HepG2 (cell line): ENCODE results near the gene LRRC45. TPM values are rescaled to one million over a fixed set of nuclear protein-coding genes. Genes with fewer than 3 reads are reported as not detected.
A peak's percentile ranks its signal among the peaks of the same experiment; 100 is the strongest.

ENCODE experiments used
- AHDC1 ChIP-seq: sonication (generic); formaldehyde crosslinking; IDR thresholded peaks from 2 replicates; pipeline ENCODE4 v1.5.1; 2020; ENCODE audit warnings: mild to moderate bottlenecking, missing genetic modification reagents, borderline replicate concordance
- DMTF1 ChIP-seq: sonication (generic); formaldehyde crosslinking; IDR thresholded peaks from 2 replicates; pipeline ENCODE4 v1.4.0; 2020; ENCODE audit warnings: mild to moderate bottlenecking, missing genetic modification reagents
- HMGA1 ChIP-seq: sonication (generic); formaldehyde crosslinking; conservative IDR thresholded peaks from 2 replicates; pipeline ENCODE4 v1.4.0; 2020; ENCODE audit warnings: missing genetic modification reagents
- KDM5A ChIP-seq: fragments of 200-600 bp; sonication (generic); IDR thresholded peaks from 2 replicates; pipeline ENCODE4 v1.7.0; 2018; ENCODE audit warnings: antibody characterized with exemption, mild to moderate bottlenecking, low read length, borderline replicate concordance
- KLF9 ChIP-seq: IDR thresholded peaks from 2 replicates; pipeline ENCODE4 v1.6.1; 2016; ENCODE audit warnings: low read depth
- MEF2D ChIP-seq: sonication (generic); formaldehyde crosslinking; IDR thresholded peaks from 2 replicates; pipeline ENCODE4 v1.5.1; 2020; ENCODE audit warnings: mild to moderate bottlenecking, missing genetic modification reagents
- MTF1 ChIP-seq: sonication (generic); formaldehyde crosslinking; IDR thresholded peaks from 2 replicates; pipeline ENCODE4 v1.5.0; 2020; ENCODE audit warnings: missing genetic modification reagents
- NR2F6 ChIP-seq, 2 experiments: IDR thresholded peaks; 2 replicates each; pipeline ENCODE4 v1.6.1; 2016; ENCODE audit warnings: antibody characterized with exemption in 1 of 2, mild to moderate bottlenecking in 1 of 2
- TCF7L2 ChIP-seq: IDR thresholded peaks from 2 replicates; pipeline ENCODE4 v1.6.1; 2011; ENCODE audit warnings: mild to moderate bottlenecking, low read depth, low read length, moderate library complexity
- ZNF12 ChIP-seq: sonication (generic); formaldehyde crosslinking; IDR thresholded peaks from 2 replicates; pipeline ENCODE4 v1.5.0; 2020; ENCODE audit warnings: missing genetic modification reagents
- ZNF343 ChIP-seq: sonication (generic); formaldehyde crosslinking; IDR thresholded peaks from 2 replicates; pipeline ENCODE4 v1.4.0; 2020; ENCODE audit warnings: mild to moderate bottlenecking, missing genetic modification reagents
- ZNF44 ChIP-seq: sonication (generic); formaldehyde crosslinking; IDR thresholded peaks from 2 replicates; pipeline ENCODE4 v1.5.1; 2020; ENCODE audit warnings: mild to moderate bottlenecking, missing genetic modification reagents
- ZNF501 ChIP-seq: sonication (generic); formaldehyde crosslinking; IDR thresholded peaks from 2 replicates; pipeline ENCODE4 v1.5.1; 2020; ENCODE audit warnings: mild to moderate bottlenecking, moderate library complexity, missing genetic modification reagents
- ZNF546 ChIP-seq: sonication (generic); formaldehyde crosslinking; conservative IDR thresholded peaks from 2 replicates; pipeline ENCODE4 v1.8.1; 2023; ENCODE audit warnings: mild to moderate bottlenecking, missing genetic modification reagents
- ZNF570 ChIP-seq: sonication (generic); formaldehyde crosslinking; IDR thresholded peaks from 2 replicates; pipeline ENCODE4 v1.4.0; 2020; ENCODE audit warnings: mild to moderate bottlenecking, missing genetic modification reagents, borderline replicate concordance
- ZNF766 ChIP-seq: sonication (generic); formaldehyde crosslinking; IDR thresholded peaks from 2 replicates; pipeline ENCODE4 v1.5.0; 2020; ENCODE audit warnings: missing genetic modification reagents, borderline replicate concordance
- ZSCAN22 ChIP-seq: sonication (generic); formaldehyde crosslinking; IDR thresholded peaks from 2 replicates; pipeline ENCODE4 v1.4.0; 2020; ENCODE audit warnings: mild to moderate bottlenecking, missing genetic modification reagents
- polyA plus RNA-seq, 8 experiments: library from polyadenylated mRNA; depleted of rRNA in 3 of 8; stranded (reverse) in 7 of 8; unstranded in 1 of 8; fragments of >200 nt; fragmentation: Illumina TruSeq in 4 of 8; extraction: Trizol in 4 of 8; gene quantifications; 2 replicates each; pipeline versions ENCODE4 v1.2.1 to v1.2.3, GENCODE V29; 2011 to 2016; ENCODE audit warnings: low read depth in 4 of 8, missing spikeins in 1 of 8, mixed read lengths in 1 of 8; ENCODE audit not compliant: insufficient read depth in 1 of 8
- total RNA-seq, 5 experiments: library from RNA; depleted of rRNA; stranded (reverse); fragments of >200 nt; fragmentation: Illumina TruSeq; extraction: Trizol; gene quantifications; 2 replicates each; pipeline ENCODE4 v1.2.3, GENCODE V29; 2016; ENCODE audit warnings: low read depth in 1 of 5
- TF ChIP-seq, protein P1 (sequence below): sonication (generic); formaldehyde crosslinking; IDR thresholded peaks from 2 replicates; pipeline ENCODE4 v1.4.0; 2020; ENCODE audit warnings: missing genetic modification reagents, low read depth, mild to moderate bottlenecking, borderline replicate concordance
- TF ChIP-seq, protein P2 (sequence below): sonication (generic); formaldehyde crosslinking; IDR thresholded peaks from 2 replicates; pipeline ENCODE4 v1.4.0; 2020; ENCODE audit warnings: missing genetic modification reagents

LRRC45 gene
- total and polyA plus RNA-seq, 2 of the 13 experiments (the other 11 are each of a cell fraction or from before 2014, with no cell fraction given), result 11.6 to 48.1 TPM

- TF ChIP-seq DMTF1 (no peak), ZNF766 (no peak), KDM5A (peak; percentile 51; the same call in 1 of the 2 replicates), ZNF501 (CRISPR knock-in tag) (peak; percentile 75), ZNF343 (CRISPR knock-in tag) (0 out of 2 replicates have a peak, but pooled peaks have one; percentile 34), ZNF546 (CRISPR knock-in tag) (peak; percentile 78; the same call in 1 of the 2 replicates), HMGA1 (CRISPR knock-in tag) (no peak), ZSCAN22 (0 out of 2 replicates have a peak, but pooled peaks have one; percentile 36), MTF1 (CRISPR knock-in tag) (no peak), NR2F6 (IDR thresholded peaks at IDR 0.05) (no peak), NR2F6 (CRISPR knock-in tag; IDR thresholded peaks at IDR 0.05) (no peak), TCF7L2 (no peak), ZNF12 (CRISPR knock-in tag) (no peak), MEF2D (no peak), KLF9 (CRISPR knock-in tag) (no peak), AHDC1 (CRISPR knock-in tag) (no peak), ZNF570 (CRISPR knock-in tag) (0 out of 2 replicates have a peak, but pooled peaks have one; percentile 62), ZNF44 (no peak)
- TF ChIP-seq, protein P1, sequence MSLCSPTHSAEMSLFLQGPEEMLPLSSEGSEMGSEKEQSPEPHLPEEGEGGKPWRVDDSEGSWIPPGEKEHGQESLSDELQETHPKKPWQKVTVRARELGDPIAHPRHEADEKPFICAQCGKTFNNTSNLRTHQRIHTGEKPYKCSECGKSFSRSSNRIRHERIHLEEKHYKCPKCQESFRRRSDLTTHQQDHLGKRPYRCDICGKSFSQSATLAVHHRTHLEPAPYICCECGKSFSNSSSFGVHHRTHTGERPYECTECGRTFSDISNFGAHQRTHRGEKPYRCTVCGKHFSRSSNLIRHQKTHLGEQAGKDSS, result peak; percentile 36; the same call in 1 of the 2 replicates
- TF ChIP-seq, protein P2, sequence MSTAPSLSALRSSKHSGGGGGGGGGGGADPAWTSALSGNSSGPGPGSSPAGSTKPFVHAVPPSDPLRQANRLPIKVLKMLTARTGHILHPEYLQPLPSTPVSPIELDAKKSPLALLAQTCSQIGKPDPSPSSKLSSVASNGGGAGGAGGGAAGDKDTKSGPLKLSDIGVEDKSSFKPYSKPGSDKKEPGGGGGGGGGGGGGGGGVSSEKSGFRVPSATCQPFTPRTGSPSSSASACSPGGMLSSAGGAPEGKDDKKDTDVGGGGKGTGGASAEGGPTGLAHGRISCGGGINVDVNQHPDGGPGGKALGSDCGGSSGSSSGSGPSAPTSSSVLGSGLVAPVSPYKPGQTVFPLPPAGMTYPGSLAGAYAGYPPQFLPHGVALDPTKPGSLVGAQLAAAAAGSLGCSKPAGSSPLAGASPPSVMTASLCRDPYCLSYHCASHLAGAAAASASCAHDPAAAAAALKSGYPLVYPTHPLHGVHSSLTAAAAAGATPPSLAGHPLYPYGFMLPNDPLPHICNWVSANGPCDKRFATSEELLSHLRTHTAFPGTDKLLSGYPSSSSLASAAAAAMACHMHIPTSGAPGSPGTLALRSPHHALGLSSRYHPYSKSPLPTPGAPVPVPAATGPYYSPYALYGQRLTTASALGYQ (CRISPR knock-in tag), result no peak
Observed at GRCh38 chr17:82023447-82024241, 539 bp downstream of the LRRC45 start (continued).
